ENCODE results near the gene RAB13.

The RAB13 gene

DNA sequence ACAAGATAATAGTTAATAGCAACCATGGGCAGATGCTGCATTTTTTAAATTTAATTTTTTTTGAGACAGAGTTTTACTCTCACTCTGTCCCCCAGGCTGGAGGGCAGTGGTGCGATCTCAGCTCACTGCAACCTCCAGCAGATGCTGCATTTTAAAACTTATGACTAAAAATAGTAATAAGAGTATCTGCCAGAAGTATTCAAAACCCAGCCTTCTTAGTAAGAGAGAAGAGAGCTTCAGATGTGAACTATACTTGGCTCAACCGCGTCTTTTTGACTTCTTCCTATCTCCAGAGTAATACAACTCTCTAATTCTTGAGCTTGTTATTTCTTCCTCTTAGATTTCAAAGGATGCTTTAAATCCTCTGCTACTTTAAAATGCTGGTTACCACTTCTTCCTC lies 9.1 kb upstream of the RAB13 start:
- Histone ChIP-seq H2BK120ac (ENCODE audit: low read depth, low read length) (no peak overlapping the region), H3K56ac (ENCODE audit: low read length) (no peak overlapping the region), H3K36me3 (ENCODE audit: control insufficient read depth, insufficient read depth, low read length) (peaks cover 4% of the 10 kb centered on the region), H3K4me3 (ENCODE audit: low read length) (no peak overlapping the region), H2BK5ac (ENCODE audit: low read length) (no peak overlapping the region), H3K4me1 (ENCODE audit: control insufficient read depth, low read depth, low read length) (no peaks in the 10 kb centered on the region), H3K4me2 (ENCODE audit: low read length) (no peak overlapping the region), H3K9ac (ENCODE audit: low read length) (no peak overlapping the region), H3K4ac (ENCODE audit: low read depth, low read length) (no peak overlapping the region), H3K18ac (ENCODE audit: low read length) (no peak overlapping the region), H4K5ac (ENCODE audit: low read length) (no peak overlapping the region), H3K23ac (ENCODE audit: low read length) (no peak overlapping the region), H4K8ac (ENCODE audit: low read depth, low read length) (no peak overlapping the region), H2BK15ac (replicated peaks; ENCODE audit: low read depth) (no peak overlapping the region), H3K79me2 (ENCODE audit: control insufficient read depth, insufficient read depth, low read length) (peaks cover 17% of the 10 kb centered on the region), H3K27ac (ENCODE audit: low read depth, low read length) (no peak overlapping the region), H3K27me3 (ENCODE audit: insufficient read depth, low read length, poor library complexity) (no peaks in the 10 kb centered on the region), H3K79me1 (ENCODE audit: low read length) (peaks cover 5% of the 10 kb centered on the region), H2AK5ac (ENCODE audit: low read length) (no peak overlapping the region)
- DNase-seq = no peak
- WGBS (ENCODE audit: extremely low coverage, insufficient coverage, low lambda C conversion rate) = no CpG with 5 or more reads among the region's 3 CpGs

DNA sequence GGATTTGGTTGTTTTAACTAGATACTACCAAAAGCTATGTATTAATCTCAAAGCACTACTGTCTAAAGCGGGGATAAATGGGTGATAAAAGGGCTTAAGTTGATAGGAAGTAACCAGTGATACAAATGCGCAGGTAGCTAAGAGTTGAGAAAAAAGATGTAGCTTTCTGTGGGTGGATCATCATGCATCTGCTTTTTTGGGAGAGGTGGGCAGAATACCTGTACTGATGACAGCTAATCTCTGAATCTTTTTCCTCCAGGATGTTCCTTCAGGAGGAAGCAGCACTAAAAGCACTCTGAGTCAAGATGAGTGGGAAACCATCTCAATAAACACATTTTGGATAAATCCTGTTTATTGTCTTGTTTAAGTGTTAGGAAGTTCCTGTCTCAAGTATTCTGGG lies 5.7 kb upstream of the RAB13 start:
- H3K27ac ChIP-seq (ENCODE audit: low read depth, low read length) = no peak overlapping the region
- H3K27me3 ChIP-seq (ENCODE audit: insufficient read depth, low read length, poor library complexity) = no peaks in the 10 kb centered on the region

GRCh38 chr1:153991151-153991630 lies 5.1 kb upstream of the RAB13 start:
- Histone ChIP-seq H3K36me3 (ENCODE audit: control insufficient read depth, insufficient read depth, low read length) (peaks cover 4% of the 10 kb centered on the region), H3K4me1 (ENCODE audit: control insufficient read depth, low read depth, low read length) (no peaks in the 10 kb centered on the region), H3K4me2 (ENCODE audit: low read length) (peak overlapping the region; percentile 51), H4K8ac (ENCODE audit: low read depth, low read length) (peak overlapping the region; percentile 77), H2BK15ac (replicated peaks; ENCODE audit: low read depth) (no peak overlapping the region), H3K4ac (ENCODE audit: low read depth, low read length) (peak overlapping the region; percentile 44), H3K23ac (ENCODE audit: low read length) (no peak overlapping the region), H2BK5ac (ENCODE audit: low read length) (no peak overlapping the region), H2BK120ac (ENCODE audit: low read depth, low read length) (no peak overlapping the region), H4K5ac (ENCODE audit: low read length) (no peak overlapping the region), H3K18ac (ENCODE audit: low read length) (peak overlapping the region; percentile 44), H3K27ac (ENCODE audit: low read depth, low read length) (no peak overlapping the region), H3K79me1 (ENCODE audit: low read length) (peaks cover 5% of the 10 kb centered on the region), H3K9ac (ENCODE audit: low read length) (peak overlapping the region; percentile 100), H2AK5ac (ENCODE audit: low read length) (no peak overlapping the region), H3K27me3 (ENCODE audit: insufficient read depth, low read length, poor library complexity) (no peaks in the 10 kb centered on the region), H3K56ac (ENCODE audit: low read length) (peak overlapping the region; percentile 99), H3K4me3 (ENCODE audit: low read length) (peak overlapping the region; percentile 96), H3K79me2 (ENCODE audit: control insufficient read depth, insufficient read depth, low read length) (peaks cover 17% of the 10 kb centered on the region)
- WGBS (ENCODE audit: extremely low coverage, insufficient coverage, low lambda C conversion rate) = no CpG with 5 or more reads among the region's 9 CpGs
- no peak for DNase-seq

More for the DNA sequence above, 5.7 kb upstream of the RAB13 start:
- peak overlapping the region; percentile 51 for H3K4me2 ChIP-seq (ENCODE audit: low read length)
- H3K23ac ChIP-seq (ENCODE audit: low read length) = no peak overlapping the region
- no peaks in the 10 kb centered on the region for H3K4me1 ChIP-seq (ENCODE audit: control insufficient read depth, low read depth, low read length)
- peak overlapping the region; percentile 99 for H3K56ac ChIP-seq (ENCODE audit: low read length)
- H3K9ac ChIP-seq (ENCODE audit: low read length) = peak overlapping the region; percentile 100
- no peak overlapping the region for H2AK5ac ChIP-seq (ENCODE audit: low read length)
- no peak overlapping the region for H4K5ac ChIP-seq (ENCODE audit: low read length)
- no peak overlapping the region for H3K4ac ChIP-seq (ENCODE audit: low read depth, low read length)
- no peak overlapping the region for H2BK15ac ChIP-seq (replicated peaks; ENCODE audit: low read depth)
- H3K79me1 ChIP-seq (ENCODE audit: low read length) = peaks cover 5% of the 10 kb centered on the region
- no peak for DNase-seq
- no CpG with 5 or more reads among the region's 2 CpGs for WGBS (ENCODE audit: extremely low coverage, insufficient coverage, low lambda C conversion rate)
- H3K4me3 ChIP-seq (ENCODE audit: low read length) = peak overlapping the region; percentile 96
- peaks cover 17% of the 10 kb centered on the region for H3K79me2 ChIP-seq (ENCODE audit: control insufficient read depth, insufficient read depth, low read length)
- peaks cover 4% of the 10 kb centered on the region for H3K36me3 ChIP-seq (ENCODE audit: control insufficient read depth, insufficient read depth, low read length)
- H2BK5ac ChIP-seq (ENCODE audit: low read length) = no peak overlapping the region
- no peak overlapping the region for H3K18ac ChIP-seq (ENCODE audit: low read length)
- H2BK120ac ChIP-seq (ENCODE audit: low read depth, low read length) = no peak overlapping the region
- H4K8ac ChIP-seq (ENCODE audit: low read depth, low read length) = no peak overlapping the region

GRCh38 chr1:153990468-153991150 lies 4.5 kb upstream of the RAB13 start, which contains the start of gene RPS27:
TSS of gene RPS27 (plus strand) at chr1:153990762. CDS start at chr1:153990797, 35 bp downstream.
- H3K4ac ChIP-seq (ENCODE audit: low read depth, low read length) = peak within 1 kb of the TSS; percentile 66
- peak within 1 kb of the TSS; percentile 44 for H3K18ac ChIP-seq (ENCODE audit: low read length)
- peak within 1 kb of the TSS; percentile 51 for H3K4me2 ChIP-seq (ENCODE audit: low read length)
- peak within 1 kb of the TSS; percentile 15 for H3K27ac ChIP-seq (ENCODE audit: low read depth, low read length)
- H2BK15ac ChIP-seq (replicated peaks; ENCODE audit: low read depth) = no peak within 1 kb of the TSS
- WGBS (ENCODE audit: extremely low coverage, insufficient coverage, low lambda C conversion rate) = no CpG with 5 or more reads among the region's 36 CpGs
- peak within 1 kb of the TSS; percentile 100 for H3K9ac ChIP-seq (ENCODE audit: low read length)
- H3K27me3 ChIP-seq (ENCODE audit: insufficient read depth, low read length, poor library complexity) = no peaks in the 10 kb centered on the region
- no peaks in the 10 kb centered on the region for H3K4me1 ChIP-seq (ENCODE audit: control insufficient read depth, low read depth, low read length)
- H3K56ac ChIP-seq (ENCODE audit: low read length) = peak within 1 kb of the TSS; percentile 99
- peak; percentile 99 for DNase-seq
- peaks cover 4% of the 10 kb centered on the region for H3K36me3 ChIP-seq (ENCODE audit: control insufficient read depth, insufficient read depth, low read length)
- peaks cover 17% of the 10 kb centered on the region for H3K79me2 ChIP-seq (ENCODE audit: control insufficient read depth, insufficient read depth, low read length)
- peak within 1 kb of the TSS; percentile 44 for H4K5ac ChIP-seq (ENCODE audit: low read length)
- no peak within 1 kb of the TSS for H3K23ac ChIP-seq (ENCODE audit: low read length)
- H2BK120ac ChIP-seq (ENCODE audit: low read depth, low read length) = no peak within 1 kb of the TSS
- H2BK5ac ChIP-seq (ENCODE audit: low read length) = peak within 1 kb of the TSS; percentile 57
- peak within 1 kb of the TSS; percentile 99 for H2AK5ac ChIP-seq (ENCODE audit: low read length)
- H3K4me3 ChIP-seq (ENCODE audit: low read length) = peak within 1 kb of the TSS; percentile 96
- H4K8ac ChIP-seq (ENCODE audit: low read depth, low read length) = peak within 1 kb of the TSS; percentile 77
- H3K79me1 ChIP-seq (ENCODE audit: low read length) = peaks cover 5% of the 10 kb centered on the region

- Histone ChIP-seq H2BK15ac (replicated peaks; ENCODE audit: low read depth) (no peak overlapping the region), H3K27me3 (ENCODE audit: insufficient read depth, low read length, poor library complexity) (no peaks in the 10 kb centered on the region), H3K23ac (ENCODE audit: low read length) (no peak overlapping the region), H3K36me3 (ENCODE audit: control insufficient read depth, insufficient read depth, low read length) (peaks cover 2% of the 10 kb centered on the region), H4K8ac (ENCODE audit: low read depth, low read length) (no peak overlapping the region), H3K4me1 (ENCODE audit: control insufficient read depth, low read depth, low read length) (peaks cover 3% of the 10 kb centered on the region), H3K56ac (ENCODE audit: low read length) (no peak overlapping the region), H3K4me3 (ENCODE audit: low read length) (no peak overlapping the region), H3K18ac (ENCODE audit: low read length) (no peak overlapping the region), H3K4me2 (ENCODE audit: low read length) (no peak overlapping the region), H3K9ac (ENCODE audit: low read length) (no peak overlapping the region), H4K5ac (ENCODE audit: low read length) (no peak overlapping the region), H2BK120ac (ENCODE audit: low read depth, low read length) (no peak overlapping the region), H3K79me1 (ENCODE audit: low read length) (peaks cover 10% of the 10 kb centered on the region), H3K79me2 (ENCODE audit: control insufficient read depth, insufficient read depth, low read length) (peaks cover 24% of the 10 kb centered on the region), H2AK5ac (ENCODE audit: low read length) (no peak overlapping the region), H2BK5ac (ENCODE audit: low read length) (no peak overlapping the region), H3K4ac (ENCODE audit: low read depth, low read length) (no peak overlapping the region), H3K27ac (ENCODE audit: low read depth, low read length) (no peak overlapping the region)
- DNase-seq = no peak
- no CpG with 5 or more reads among the region's 8 CpGs for WGBS (ENCODE audit: extremely low coverage, insufficient coverage, low lambda C conversion rate)
These were observed 1.5 kb upstream of the RAB13 start for GRCh38 chr1:153987621-153988020.
